Bronchial epithelial cell (primary cell): ENCODE measurements around the gene XPC. TPM values are rescaled to one million over a fixed set of nuclear protein-coding genes. Genes with fewer than 3 reads are reported as not detected.

Experiments
- DNase-seq: peaks from one replicate; pipeline ENCODE4 v3.0.0-alpha.2; 2010; ENCODE audit warnings: low read depth
- FAIRE-seq: peaks from 2 replicates; lab custom pipeline; 2011; peaks lifted over from hg19 to GRCh38; lab: Jason Lieb, UNC
- H3K27me3 ChIP-seq: 2 replicates; pipeline ENCODE4 v1.5.1; 2011; ENCODE audit warnings: low read length; ENCODE audit not compliant: control insufficient read depth, insufficient read depth
- H3K36me3 ChIP-seq: 2 replicates; pipeline ENCODE4 v1.5.1; 2011; ENCODE audit warnings: low read length; ENCODE audit not compliant: control insufficient read depth, insufficient read depth
- H3K4me3 ChIP-seq: 2 replicates; pipeline ENCODE4 v1.5.1; 2011; ENCODE audit warnings: mild to moderate bottlenecking, low read depth, low read length, control low read depth
- CTCF ChIP-seq: IDR thresholded peaks from 2 replicates; pipeline ENCODE4 v1.5.1; 2011; ENCODE audit warnings: mild to moderate bottlenecking, moderate library complexity, low read length, control low read depth, inconsistent platforms; ENCODE audit not compliant: insufficient read depth, severe bottlenecking
- total RNA-seq: library from RNA; depleted of rRNA; stranded (reverse); fragments of >200 nt; gene quantifications from 2 replicates; pipeline ENCODE4 v1.2.1, GENCODE V29; 2014

XPC gene
- total RNA-seq, 1 donor from 2014 or later: 25.3 TPM

GRCh38 chr3:14186854-14187458 lies 8.6 kb upstream of the XPC start:
- no peak for TF ChIP-seq CTCF
- Histone ChIP-seq H3K27me3 (no peaks in the 10 kb centered on the region), H3K36me3 (peaks cover 4% of the 10 kb centered on the region), H3K4me3 (no peak overlapping the region)
- FAIRE-seq (no peak), DNase-seq (no peak)

DNA sequence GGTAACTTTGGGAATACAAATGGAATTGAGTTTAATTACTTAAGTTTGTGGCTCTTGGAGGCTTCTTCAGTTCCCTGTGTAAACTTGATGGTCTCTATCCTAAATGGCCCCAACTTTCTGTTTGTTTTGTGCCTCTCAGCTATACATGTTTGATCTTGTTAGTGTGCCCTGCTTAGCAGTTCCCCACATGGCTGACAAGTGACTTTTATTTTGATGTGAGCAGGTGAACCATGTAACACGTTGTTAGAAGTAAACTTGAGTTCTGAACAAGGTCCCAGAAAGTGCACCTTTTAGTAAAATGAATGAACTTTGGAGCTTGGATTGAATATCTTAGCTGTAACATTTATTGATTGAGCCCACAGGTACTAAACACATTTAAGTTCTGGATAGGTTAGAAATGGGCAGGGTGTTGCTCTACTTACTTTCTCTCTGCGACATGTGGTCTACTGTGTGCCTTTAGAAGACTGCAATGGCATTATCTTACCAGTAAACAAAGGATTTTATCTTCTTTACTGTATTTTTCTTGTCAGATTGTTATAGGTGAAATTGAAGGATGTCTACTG lies 4.7 kb upstream of the XPC start:
- Histone ChIP-seq H3K27me3 (no peaks in the 10 kb centered on the region), H3K4me3 (no peak overlapping the region), H3K36me3 (peaks cover 4% of the 10 kb centered on the region)
- no peak for FAIRE-seq
- DNase-seq: peak; percentile 47
- TF ChIP-seq CTCF: no peak

DNA sequence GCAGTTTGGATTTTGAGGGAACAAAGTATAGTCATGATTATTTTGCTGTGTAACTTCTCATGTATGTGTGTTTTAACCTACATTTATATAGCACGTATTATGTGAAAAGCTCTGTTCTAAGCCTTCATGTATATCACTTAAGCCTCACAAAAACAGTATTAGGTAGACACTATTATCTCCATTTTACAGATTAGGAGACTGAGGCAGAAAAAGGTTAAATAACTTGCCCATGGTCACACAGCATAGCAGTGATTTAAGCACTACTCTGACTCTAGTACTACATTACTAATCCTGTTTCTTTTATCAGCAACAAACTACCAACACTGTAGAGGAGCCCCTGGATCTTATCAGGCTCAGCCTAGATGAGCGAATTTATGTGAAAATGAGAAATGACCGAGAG lies 2.9 kb upstream of the XPC start:
- H3K36me3 ChIP-seq: peaks cover 2% of the 10 kb centered on the region
- H3K27me3 ChIP-seq: no peaks in the 10 kb centered on the region
- DNase-seq (no peak), FAIRE-seq (no peak)
- no peak overlapping the region for H3K4me3 ChIP-seq
- TF ChIP-seq CTCF: no peak

DNA sequence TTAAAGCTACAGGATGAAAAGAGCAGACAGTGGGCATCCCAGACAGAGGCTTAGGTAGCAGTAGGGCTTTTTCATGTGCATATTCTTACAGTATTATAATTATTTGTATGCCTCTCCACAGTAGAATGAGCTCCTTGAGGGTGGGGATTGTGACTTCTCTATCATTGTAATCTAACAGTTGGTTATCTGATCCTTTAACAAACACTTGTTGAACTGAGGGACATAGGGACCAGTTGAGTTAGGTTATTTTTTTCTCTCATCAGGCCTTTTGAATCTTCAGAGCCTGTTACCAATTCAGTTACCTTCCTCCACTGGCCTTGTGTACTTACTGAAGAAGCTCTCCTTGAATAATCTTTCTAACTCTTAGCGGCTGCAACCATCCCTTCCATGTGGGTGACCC lies 1.4 kb upstream of the XPC start:
- Histone ChIP-seq H3K27me3 (no peaks in the 10 kb centered on the region), H3K36me3 (peaks cover 2% of the 10 kb centered on the region), H3K4me3 (no peak overlapping the region)
- TF ChIP-seq CTCF: no peak
- FAIRE-seq (no peak), DNase-seq (no peak)

GRCh38 chr3:14179114-14179465 lies 689 bp upstream of the XPC start:
- H3K4me3 ChIP-seq: peak overlapping the region; percentile 95
- DNase-seq (no peak), FAIRE-seq (no peak)

More at GRCh38 chr3:14179114-14179465, 689 bp upstream of the XPC start:
- Histone ChIP-seq H3K27me3 (no peaks in the 10 kb centered on the region), H3K36me3 (peaks cover 2% of the 10 kb centered on the region)
- TF ChIP-seq CTCF: no peak
